H9 (cell line): Measurements from ENCODE around the gene SLC7A1. TPM values are rescaled to one million over a fixed set of nuclear protein-coding genes. Genes with fewer than 3 reads are reported as not detected.
A peak's percentile ranks its signal among the peaks of the same experiment; 100 is the strongest.

Experiments used
- DNase-seq: peaks from one replicate; pipeline ENCODE4 v3.0.0-alpha.2; 2017
- H2AFZ ChIP-seq: one replicate; pipeline ENCODE4 v1.6.1; 2013; ENCODE audit warnings: mild to moderate bottlenecking, low read length, control low read depth, moderate library complexity
- H2AK5ac ChIP-seq: 2 replicates; pipeline ENCODE4 v1.6.1; 2013; ENCODE audit warnings: low read length, control low read depth, mixed read lengths; ENCODE audit not compliant: insufficient read length
- H2BK120ac ChIP-seq: one replicate; pipeline ENCODE4 v1.6.1; 2013; ENCODE audit warnings: low read depth, mild to moderate bottlenecking, low read length, control low read depth, inconsistent platforms; ENCODE audit not compliant: poor library complexity, severe bottlenecking
- H2BK12ac ChIP-seq: 2 replicates; pipeline ENCODE4 v1.6.1; 2013; ENCODE audit warnings: low read length, control low read depth, mixed read lengths, low read depth; ENCODE audit not compliant: insufficient read length
- H2BK15ac ChIP-seq: 2 replicates; pipeline ENCODE4 v1.6.1; 2013; ENCODE audit warnings: low read depth, low read length, control low read depth
- H2BK20ac ChIP-seq: one replicate; pipeline ENCODE4 v1.6.1; 2013; ENCODE audit warnings: low read depth, mild to moderate bottlenecking, low read length, control low read depth, inconsistent platforms; ENCODE audit not compliant: poor library complexity, severe bottlenecking
- H2BK5ac ChIP-seq: 2 replicates; pipeline ENCODE4 v1.6.1; 2013; ENCODE audit warnings: low read length, control low read depth, mixed read lengths; ENCODE audit not compliant: insufficient read length
- H3K14ac ChIP-seq: 2 replicates; pipeline ENCODE4 v1.6.1; 2013; ENCODE audit warnings: low read length, control low read depth; ENCODE audit not compliant: insufficient read depth
- H3K18ac ChIP-seq: 2 replicates; pipeline ENCODE4 v1.6.1; 2013; ENCODE audit warnings: low read depth, mild to moderate bottlenecking, mixed read lengths, low read length, control low read depth; ENCODE audit not compliant: insufficient read length
- H3K23ac ChIP-seq: 2 replicates; pipeline ENCODE4 v1.6.1; 2013; ENCODE audit warnings: low read length, control low read depth, mixed read lengths, low read depth; ENCODE audit not compliant: insufficient read length
- H3K23me2 ChIP-seq: 2 replicates; pipeline ENCODE4 v1.6.1; 2013; ENCODE audit warnings: low read depth, mild to moderate bottlenecking, mixed read lengths, low read length, control low read depth; ENCODE audit not compliant: insufficient read length, poor library complexity, severe bottlenecking
- H3K27ac ChIP-seq: 2 replicates; pipeline ENCODE4 v1.5.1; 2013; ENCODE audit warnings: low read length, control low read depth, mixed read lengths, low read depth; ENCODE audit not compliant: insufficient read length
- H3K27me3 ChIP-seq: 2 replicates; pipeline ENCODE4 v1.6.1; 2013; ENCODE audit warnings: low read length, control low read depth, inconsistent platforms; ENCODE audit not compliant: insufficient read depth
- H3K4ac ChIP-seq: 2 replicates; pipeline ENCODE4 v1.6.1; 2013; ENCODE audit warnings: low read depth, mild to moderate bottlenecking, control low read depth, inconsistent platforms, low read length, moderate library complexity
- H3K4me1 ChIP-seq: 2 replicates; pipeline ENCODE4 v1.6.1; 2013; ENCODE audit warnings: low read length, control low read depth, inconsistent platforms; ENCODE audit not compliant: insufficient read depth
- H3K4me2 ChIP-seq: 2 replicates; pipeline ENCODE4 v1.6.1; 2013; ENCODE audit warnings: low read length, control low read depth, mixed read lengths; ENCODE audit not compliant: insufficient read length, insufficient read depth
- H3K56ac ChIP-seq: 2 replicates; pipeline ENCODE4 v1.6.1; 2013; ENCODE audit warnings: low read depth, mild to moderate bottlenecking, mixed read lengths, low read length, control low read depth; ENCODE audit not compliant: insufficient read length
- H3K79me1 ChIP-seq: 2 replicates; pipeline ENCODE4 v1.6.1; 2013; ENCODE audit warnings: low read depth, mild to moderate bottlenecking, moderate library complexity, low read length, control low read depth, inconsistent platforms; ENCODE audit not compliant: insufficient read depth, poor library complexity, severe bottlenecking
- H3K79me2 ChIP-seq: 2 replicates; pipeline ENCODE4 v1.6.1; 2013; ENCODE audit warnings: low read length, control low read depth, inconsistent platforms; ENCODE audit not compliant: insufficient read depth
- H3K9ac ChIP-seq: 2 replicates; pipeline ENCODE4 v1.6.1; 2013; ENCODE audit warnings: low read length, control low read depth, mixed read lengths; ENCODE audit not compliant: insufficient read length; ENCODE audit errors: extremely low read depth
- H3K9me3 ChIP-seq: one replicate; pipeline ENCODE4 v1.6.1; 2013; ENCODE audit warnings: low read depth, low read length, inconsistent platforms; ENCODE audit not compliant: control insufficient read depth
- H3T11ph ChIP-seq: one replicate; pipeline ENCODE4 v1.6.1; 2013; ENCODE audit warnings: mild to moderate bottlenecking, low read length, control low read depth, inconsistent platforms
- H4K20me1 ChIP-seq: one replicate; pipeline ENCODE4 v1.6.1; 2013; ENCODE audit not compliant: control insufficient read depth, insufficient read length, insufficient read depth
- H4K5ac ChIP-seq: 2 replicates; pipeline ENCODE4 v1.6.1; 2013; ENCODE audit warnings: low read depth, mild to moderate bottlenecking, mixed read lengths, low read length, control low read depth; ENCODE audit not compliant: insufficient read length
- H4K8ac ChIP-seq: replicated peaks from 2 replicates; pipeline ENCODE4 v1.6.1; 2013; ENCODE audit warnings: low read length, control low read depth, mixed read lengths, low read depth; ENCODE audit not compliant: insufficient read length
- H4K91ac ChIP-seq: 2 replicates; pipeline ENCODE4 v1.6.1; 2013; ENCODE audit warnings: low read depth, mild to moderate bottlenecking, moderate library complexity, mixed read lengths, low read length, control low read depth; ENCODE audit not compliant: insufficient read length
- H3K27ac Mint-ChIP-seq, 3 experiments: 2 replicates in 2 of 3; 3 replicates in 1 of 3; pipeline ENCODE4 v1.8.0; 2020 to 2021; ENCODE audit warnings: mixed read lengths in 3 of 3, mild to moderate bottlenecking in 1 of 3, moderate library complexity in 1 of 3
- H3K27me3 Mint-ChIP-seq: 2 replicates; pipeline ENCODE4 v1.8.0; 2021; ENCODE audit warnings: low read depth, mild to moderate bottlenecking, moderate library complexity, mixed read lengths
- H3K36me3 Mint-ChIP-seq, 3 experiments: 2 replicates in 2 of 3; 3 replicates in 1 of 3; pipeline ENCODE4 v1.8.0; 2020 to 2021; ENCODE audit warnings: low read depth in 3 of 3, mixed read lengths in 3 of 3; ENCODE audit not compliant: insufficient read depth in 1 of 3
- H3K4me1 Mint-ChIP-seq, 2 experiments: 2 replicates each; pipeline ENCODE4 v1.8.0; 2020; ENCODE audit warnings: mixed read lengths in 2 of 2
- H3K4me3 Mint-ChIP-seq, 2 experiments: 2 replicates in 1 of 2; 3 replicates in 1 of 2; pipeline ENCODE4 v1.8.0; 2020 to 2021; ENCODE audit warnings: mild to moderate bottlenecking in 2 of 2, mixed read lengths in 2 of 2, moderate library complexity in 1 of 2
- H3K9me3 Mint-ChIP-seq, 2 experiments: 2 replicates in 1 of 2; 3 replicates in 1 of 2; pipeline ENCODE4 v1.8.0; 2020; ENCODE audit warnings: mild to moderate bottlenecking in 2 of 2, mixed read lengths in 2 of 2, moderate library complexity in 1 of 2
- CTCF ChIP-seq: fragments of 200-600 bp; sonication (generic); conservative IDR thresholded peaks from 3 replicates; pipeline ENCODE4 v1.8.0; 2021; ENCODE audit warnings: antibody characterized with exemption, mild to moderate bottlenecking
- WGBS: extraction: QIAGEN DNeasy Blood & Tissue Kit; methylation state at CpG from one replicate; pipeline ENCODE4 v1.1.7; 2013; ENCODE audit warnings: missing lambda C conversion rate, low lambda C conversion rate, mixed read lengths; ENCODE audit not compliant: insufficient read length; ENCODE audit errors: extremely low coverage; 5-methylcytosine and 5-hydroxymethylcytosine counted together
- total RNA-seq: library from RNA; stranded (reverse); gene quantifications from 2 replicates; pipeline ENCODE4 v1.2.1, GENCODE V29; 2021

Gene SLC7A1
- total RNA-seq, 1 experiment from 2014 or later, result 109 TPM

- Histone ChIP-seq H3K23me2 (no peaks in the 10 kb centered on the region), H4K8ac (no peak overlapping the region), H2BK5ac (no peak overlapping the region), H2BK20ac (no peak overlapping the region), H2AFZ (no peak overlapping the region), H3K9me3 (no peaks in the 10 kb centered on the region), H2AK5ac (no peak overlapping the region), H3K18ac (no peak overlapping the region), H4K91ac (no peak overlapping the region), H3K9ac (no peak overlapping the region), H3T11ph (no peak overlapping the region), H3K23ac (no peak overlapping the region), H3K4ac (no peak overlapping the region), H2BK120ac (no peak overlapping the region), H4K20me1 (no peaks in the 10 kb centered on the region), H3K56ac (no peak overlapping the region), H3K27me3 (no peaks in the 10 kb centered on the region), H3K4me2 (no peak overlapping the region), H2BK12ac (no peak overlapping the region), H3K27ac (no peak overlapping the region), H2BK15ac (no peak overlapping the region), H3K79me1 (no peaks in the 10 kb centered on the region), H3K4me1 (peaks cover 4% of the 10 kb centered on the region; the same call in 1 of the 2 replicates), H3K14ac (no peak overlapping the region), H4K5ac (no peak overlapping the region), H3K79me2 (peaks cover 18% of the 10 kb centered on the region; the same call in 1 of the 2 replicates)
- Mint-ChIP-seq H3K9me3 (no peaks in the 10 kb centered on the region), H3K27me3 (no peaks in the 10 kb centered on the region), H3K27ac (peak overlapping the region; percentile 2 to 88 (median 10); a peak in 6 of 7 replicates), H3K4me1 (peaks cover 23 to 32% of the 10 kb centered on the region in 2 experiments), H3K4me3 (no peak overlapping the region), H3K36me3 (peaks cover 19 to 67% (median 43%) of the 10 kb centered on the region in 3 experiments; a peak in 6 of 7 replicates)
- TF ChIP-seq CTCF, result no peak
- WGBS, result no CpG with 5 or more reads among the region's 8 CpGs
- DNase-seq, result no peak
Measured at GRCh38 chr13:29546662-29547061, 48.8 kb downstream of the SLC7A1 start.
